GM19023 (cell line): ENCODE measurements around the gene CCDC78.

Experiments
- ATAC-seq: cut with Tn5 transposase; IDR thresholded peaks from one replicate; pipeline ENCODE4 v1.9.1; 2021; ENCODE audit warnings: mild to moderate bottlenecking, moderate library complexity; ENCODE audit not compliant: unreplicated experiment

Gene CCDC78

GRCh38 chr16:680967-681745 lies 45.1 kb downstream of the CCDC78 start:
- ATAC-seq, result no peak

DNA sequence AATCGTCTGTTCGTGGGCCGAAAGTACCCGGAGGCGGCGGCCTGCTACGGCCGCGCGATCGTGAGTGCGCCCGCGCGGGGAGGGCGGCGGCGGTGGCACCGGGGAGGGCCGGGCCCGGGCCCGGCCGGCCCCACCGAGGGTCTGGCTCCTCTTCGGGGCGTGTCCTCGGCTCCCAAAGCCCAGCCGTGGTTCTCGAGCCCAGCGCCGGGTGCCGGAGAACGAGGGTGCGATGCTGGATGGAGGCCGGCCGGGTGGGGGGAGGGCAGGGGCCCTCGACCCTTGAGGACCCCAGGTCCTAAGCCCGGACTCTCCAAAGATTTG lies 45.7 kb downstream of the CCDC78 start:
- ATAC-seq, result no peak

GRCh38 chr16:679814-680624 lies 46.2 kb downstream of the CCDC78 start, which contains the start of gene STUB1:
TSS of gene STUB1 (plus strand) at chr16:680410. CDS start at chr16:680526, 116 bp downstream.
- ATAC-seq, result peak; percentile 47

DNA sequence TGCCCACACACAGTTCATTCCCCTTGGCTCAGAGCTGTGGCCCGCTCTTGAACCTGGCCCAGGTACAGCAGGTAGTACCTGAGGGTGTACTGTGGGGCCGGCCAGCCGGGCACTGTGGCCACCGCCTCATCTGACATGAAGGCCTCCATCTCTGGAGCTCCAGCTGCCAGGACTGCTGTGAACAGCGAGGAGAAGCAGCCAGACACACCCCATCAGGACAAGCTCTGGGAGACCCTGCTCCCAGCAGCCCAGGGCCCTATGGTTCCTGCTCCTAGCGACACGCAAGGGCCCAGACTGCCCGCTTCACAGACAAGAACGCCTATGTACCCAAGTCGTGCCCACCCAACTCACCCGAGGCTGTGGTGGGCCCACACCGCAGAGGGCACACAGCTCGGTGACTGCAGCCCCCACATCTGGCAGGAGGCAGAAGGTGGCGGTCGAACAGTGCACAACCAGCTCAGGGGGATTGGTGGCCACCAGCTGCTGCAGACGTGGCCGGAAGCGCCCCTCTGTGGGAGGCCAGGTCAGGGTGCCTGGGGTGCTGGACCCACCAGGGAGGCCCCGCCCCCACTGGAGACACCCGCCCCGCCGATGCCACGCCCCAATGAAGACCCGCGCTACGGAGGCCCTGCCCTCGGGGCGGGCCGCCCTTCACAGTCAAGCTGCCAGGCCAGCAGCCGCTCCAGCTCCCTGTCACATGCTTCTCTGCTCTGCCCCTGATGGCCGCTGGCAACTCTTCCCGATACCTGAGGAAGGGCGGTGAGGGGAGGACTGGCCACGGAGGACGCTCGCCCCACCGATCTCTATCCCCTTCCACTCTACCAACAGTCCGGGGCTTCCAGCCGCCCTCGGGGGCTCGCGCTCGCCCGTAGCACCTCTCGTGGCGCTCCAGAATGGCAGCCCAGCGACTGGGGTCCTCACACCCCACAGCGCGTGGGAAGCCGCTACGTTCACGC lies 47.1 kb downstream of the CCDC78 start:
- ATAC-seq, result no peak

DNA sequence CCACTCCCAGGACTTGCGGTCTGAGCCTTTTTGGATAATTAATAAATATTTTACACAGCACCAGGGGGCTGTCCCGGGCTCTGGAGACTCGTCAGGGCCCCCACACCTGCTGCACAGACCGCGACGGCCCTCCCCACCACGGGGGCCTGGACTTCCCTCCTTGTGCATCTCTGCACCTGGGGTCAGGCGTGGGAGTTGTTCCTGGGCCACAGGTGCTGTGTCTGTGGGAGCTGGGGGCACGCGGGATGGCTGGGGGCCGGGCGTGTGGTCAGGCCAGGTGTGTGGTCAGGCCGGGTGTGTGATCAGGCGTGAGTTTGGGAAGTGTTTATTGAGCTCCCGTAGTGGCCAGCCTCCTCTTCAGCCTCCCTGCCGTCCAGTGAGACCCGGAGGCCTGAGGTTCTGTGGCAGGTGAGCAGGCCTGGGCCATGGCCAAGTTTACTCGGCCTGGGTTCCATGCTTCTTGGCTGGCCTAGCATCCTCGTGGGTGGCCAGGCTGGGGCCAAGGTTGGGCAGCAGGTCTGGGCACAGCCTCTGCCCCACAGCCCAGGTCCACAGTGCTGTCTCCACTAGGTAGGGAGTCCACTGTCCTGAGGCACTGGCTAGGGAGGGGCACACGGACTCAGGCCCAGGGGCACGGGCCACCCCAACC lies 47.9 kb downstream of the CCDC78 start:
- no peak for ATAC-seq

DNA sequence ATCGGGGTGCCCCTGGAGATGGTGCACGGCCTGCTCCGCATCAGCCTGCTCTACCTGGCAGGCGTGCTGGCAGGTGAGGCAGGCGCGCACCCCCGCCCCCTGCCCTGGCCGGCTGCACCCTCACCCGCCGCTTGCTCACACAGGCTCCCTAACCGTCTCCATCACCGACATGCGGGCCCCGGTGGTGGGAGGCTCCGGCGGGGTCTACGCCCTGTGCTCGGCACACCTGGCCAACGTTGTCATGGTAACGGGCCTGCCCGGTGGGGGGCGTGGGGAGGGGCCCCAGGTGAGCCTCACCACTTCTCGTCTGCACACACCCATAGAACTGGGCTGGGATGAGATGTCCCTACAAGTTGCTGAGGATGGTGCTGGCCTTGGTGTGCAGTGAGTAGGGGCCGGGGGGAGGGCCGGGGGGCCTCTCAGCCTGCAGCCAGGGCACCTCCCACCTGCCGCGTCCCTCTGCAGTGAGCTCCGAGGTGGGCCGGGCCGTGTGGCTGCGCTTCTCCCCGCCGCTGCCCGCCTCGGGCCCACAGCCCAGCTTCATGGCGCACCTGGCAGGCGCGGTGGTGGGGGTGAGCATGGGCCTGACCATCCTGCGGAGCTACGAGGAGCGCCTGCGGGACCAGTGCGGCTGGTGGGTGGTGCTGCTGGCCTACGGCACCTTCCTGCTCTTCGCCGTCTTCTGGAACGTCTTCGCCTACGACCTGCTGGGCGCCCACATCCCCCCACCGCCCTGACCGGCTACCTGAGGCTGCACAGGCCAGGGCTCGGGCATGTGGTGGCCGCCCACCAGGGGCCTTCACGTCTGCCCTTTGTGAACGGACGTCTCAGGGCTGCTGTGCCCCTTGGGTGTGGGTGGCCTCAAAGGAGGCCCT lies 48.7 kb downstream of the CCDC78 start:
- no peak for ATAC-seq

- ATAC-seq, result no peak
These were observed 49.3 kb downstream of the CCDC78 start for GRCh38 chr16:676913-677312.

- ATAC-seq, result no peak
These were observed 49.7 kb downstream of the CCDC78 start for GRCh38 chr16:676565-676902.

DNA sequence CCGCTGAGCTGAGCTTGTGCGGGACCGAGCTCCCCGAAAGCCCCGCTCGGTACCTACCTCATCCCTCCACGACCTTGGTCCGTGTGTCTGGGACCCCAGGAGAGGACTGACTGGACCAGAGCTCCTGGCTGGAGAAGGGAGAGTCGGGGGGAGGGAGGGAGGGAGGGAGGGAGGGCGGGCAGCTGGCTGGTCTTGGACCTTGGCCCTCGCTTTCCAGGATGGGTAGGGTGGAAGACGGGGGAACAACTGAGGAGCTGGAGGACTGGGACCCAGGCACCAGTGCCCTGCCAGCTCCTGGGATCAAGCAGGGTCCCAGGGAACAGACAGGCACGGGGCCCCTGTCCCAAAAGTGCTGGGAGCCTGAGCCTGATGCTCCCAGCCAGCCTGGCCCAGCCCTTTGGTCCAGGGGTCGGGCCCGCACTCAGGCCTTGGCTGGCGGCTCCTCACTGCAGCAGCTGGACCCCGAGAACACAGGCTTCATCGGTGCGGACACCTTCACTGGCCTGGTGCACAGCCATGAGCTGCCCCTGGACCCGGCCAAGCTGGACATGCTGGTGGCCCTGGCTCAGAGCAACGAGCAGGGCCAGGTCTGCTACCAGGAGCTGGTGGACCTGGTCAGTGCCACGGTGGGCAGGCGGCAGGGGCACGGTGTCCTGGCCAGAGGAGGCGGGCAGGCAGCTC lies 50.2 kb downstream of the CCDC78 start:
- no peak for ATAC-seq

- no peak for ATAC-seq
These were observed 51.0 kb downstream of the CCDC78 start, which contains the start of gene RHBDL1 for GRCh38 chr16:674968-675883. TSS of gene RHBDL1 (plus strand) at chr16:675671. CDS start at chr16:675791, 120 bp downstream.

- no peak for ATAC-seq
These were observed 51.9 kb downstream of the CCDC78 start for GRCh38 chr16:674214-674881.

DNA sequence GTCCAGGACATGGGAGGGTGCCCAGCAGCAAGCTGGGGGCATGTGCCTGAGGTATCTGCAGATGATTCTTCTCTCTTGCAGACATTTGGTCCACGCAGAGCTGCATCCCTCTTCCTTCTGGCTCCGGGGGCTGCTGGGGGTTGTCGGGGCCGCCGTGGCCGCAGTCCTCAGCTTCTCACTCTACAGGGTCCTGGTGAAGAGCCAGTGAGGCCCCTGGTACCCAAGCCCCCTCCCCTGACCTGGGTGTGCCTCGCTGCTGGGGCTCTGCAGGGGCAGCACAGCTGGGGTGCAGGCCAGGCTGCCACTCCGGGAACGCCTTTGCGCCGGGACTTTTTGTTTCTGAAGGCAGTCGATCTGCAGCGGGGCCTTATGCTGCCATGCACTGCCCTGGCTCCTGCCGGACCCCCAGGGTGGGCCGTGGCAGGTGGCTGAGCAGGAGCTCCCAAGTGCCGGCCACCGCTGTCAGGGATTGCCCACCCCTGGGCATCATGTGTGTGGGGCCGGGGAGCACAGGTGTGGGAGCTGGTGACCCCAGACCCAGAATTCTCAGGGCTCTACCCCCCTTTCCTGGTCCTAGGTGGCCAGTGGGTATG lies 52.7 kb downstream of the CCDC78 start:
- ATAC-seq, result no peak

DNA sequence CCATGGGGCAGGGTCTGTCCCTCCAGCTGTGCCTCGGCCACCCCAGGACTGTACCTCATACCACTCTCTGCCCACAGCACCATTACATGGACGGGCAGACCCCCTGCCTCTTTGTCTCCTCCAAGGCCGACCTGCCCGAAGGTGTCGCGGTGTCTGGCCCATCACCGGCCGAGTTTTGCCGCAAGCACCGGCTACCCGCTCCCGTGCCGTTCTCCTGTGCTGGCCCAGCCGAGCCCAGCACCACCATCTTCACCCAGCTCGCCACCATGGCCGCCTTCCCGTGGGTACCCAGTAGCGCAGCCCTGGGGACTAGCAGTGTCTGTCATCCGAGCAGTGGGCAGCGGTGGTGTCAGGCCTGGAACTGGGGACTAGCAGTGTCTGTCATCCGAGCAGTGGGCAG lies 53.4 kb downstream of the CCDC78 start:
- no peak for ATAC-seq
